Sigmoid colon (tissue), 4 donors: Measurements from ENCODE around the gene PQBP1.

Source experiments
- EP300 ChIP-seq, 4 donors: sonication (generic); formaldehyde crosslinking; IDR thresholded peaks; one replicate each; pipeline ENCODE4 v1.6.1; 2017; ENCODE audit warnings: antibody characterized with exemption in 4 of 4
- POLR2A ChIP-seq, 2 donors: fragments of 450-650 bp; IDR thresholded peaks; one replicate each; pipeline ENCODE4 v1.6.1; 2016; ENCODE audit warnings: antibody characterized with exemption in 2 of 2, mild to moderate bottlenecking in 2 of 2, moderate library complexity in 2 of 2
- POLR2AphosphoS5 ChIP-seq, 4 donors: sonication (generic); formaldehyde crosslinking; IDR thresholded peaks; one replicate each; pipeline ENCODE4 v1.6.1; 2017; ENCODE audit warnings: antibody characterized with exemption in 4 of 4
- TF ChIP-seq, protein P1 (sequence below), 4 experiments: fragments of 450-650 bp in 3 of 4; fragments of 200-600 bp in 1 of 4; IDR thresholded peaks; one replicate each; pipeline ENCODE4 v1.5.1; 2016 to 2019; ENCODE audit warnings: antibody characterized with exemption in 4 of 4, mild to moderate bottlenecking in 3 of 4, moderate library complexity in 2 of 4

DNA sequence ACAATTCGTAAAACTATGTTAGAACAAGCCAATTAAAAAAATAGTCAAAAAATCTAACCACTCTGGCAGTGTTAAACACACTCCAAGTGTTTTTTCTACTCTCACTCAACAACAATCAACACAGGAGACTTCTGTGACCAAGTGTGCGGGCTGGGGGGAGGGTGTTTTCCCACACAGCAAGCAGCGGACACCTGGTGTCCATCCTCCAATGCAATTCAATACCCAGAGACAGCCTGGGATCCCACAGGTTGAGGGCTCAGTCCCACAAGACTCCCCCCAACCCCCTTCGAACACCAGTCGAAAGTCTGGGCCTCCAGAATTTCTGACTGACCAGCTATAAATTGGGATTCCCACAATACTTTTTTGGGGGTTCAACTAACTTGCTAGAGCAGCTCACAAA lies 29.4 kb downstream of the PQBP1 start:
- no peak for TF ChIP-seq POLR2A (IDR thresholded peaks at IDR 0.05)
- TF ChIP-seq, protein P1, sequence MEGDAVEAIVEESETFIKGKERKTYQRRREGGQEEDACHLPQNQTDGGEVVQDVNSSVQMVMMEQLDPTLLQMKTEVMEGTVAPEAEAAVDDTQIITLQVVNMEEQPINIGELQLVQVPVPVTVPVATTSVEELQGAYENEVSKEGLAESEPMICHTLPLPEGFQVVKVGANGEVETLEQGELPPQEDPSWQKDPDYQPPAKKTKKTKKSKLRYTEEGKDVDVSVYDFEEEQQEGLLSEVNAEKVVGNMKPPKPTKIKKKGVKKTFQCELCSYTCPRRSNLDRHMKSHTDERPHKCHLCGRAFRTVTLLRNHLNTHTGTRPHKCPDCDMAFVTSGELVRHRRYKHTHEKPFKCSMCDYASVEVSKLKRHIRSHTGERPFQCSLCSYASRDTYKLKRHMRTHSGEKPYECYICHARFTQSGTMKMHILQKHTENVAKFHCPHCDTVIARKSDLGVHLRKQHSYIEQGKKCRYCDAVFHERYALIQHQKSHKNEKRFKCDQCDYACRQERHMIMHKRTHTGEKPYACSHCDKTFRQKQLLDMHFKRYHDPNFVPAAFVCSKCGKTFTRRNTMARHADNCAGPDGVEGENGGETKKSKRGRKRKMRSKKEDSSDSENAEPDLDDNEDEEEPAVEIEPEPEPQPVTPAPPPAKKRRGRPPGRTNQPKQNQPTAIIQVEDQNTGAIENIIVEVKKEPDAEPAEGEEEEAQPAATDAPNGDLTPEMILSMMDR (IDR thresholded peaks at IDR 0.05), result no peak
- no peak for TF ChIP-seq EP300 (IDR thresholded peaks at IDR 0.05)
- TF ChIP-seq POLR2AphosphoS5 (IDR thresholded peaks at IDR 0.05), result no peak
